ENCODE results near the gene VPS8.
A peak's percentile ranks its signal among the peaks of the same experiment; 100 is the strongest.
"Not testable (repeated sequence)": the region's sequence is repeated elsewhere in the genome, so short reads cannot be mapped to it uniquely, and the experiment has no call there.

Gene VPS8

DNA sequence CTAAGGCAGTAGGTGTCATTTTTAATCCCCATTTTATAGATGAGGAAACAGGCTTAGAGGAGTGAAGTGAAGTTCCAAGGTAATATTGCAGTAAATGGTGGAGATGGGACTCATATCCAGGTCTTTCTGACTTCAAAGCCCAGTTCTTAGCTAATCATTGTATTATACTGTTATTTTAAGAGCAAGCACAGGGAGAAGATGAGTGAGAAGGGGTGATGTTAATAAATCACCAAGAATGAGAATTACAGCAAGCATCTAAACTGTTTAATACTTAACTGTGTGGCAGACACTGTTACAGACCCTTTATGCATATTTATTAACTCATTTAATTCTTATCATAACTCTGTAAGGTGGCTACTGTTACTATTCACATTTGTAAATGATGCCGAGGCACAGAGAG lies 61.2 kb downstream of the VPS8 start:
- no peak for DNase-seq

DNA sequence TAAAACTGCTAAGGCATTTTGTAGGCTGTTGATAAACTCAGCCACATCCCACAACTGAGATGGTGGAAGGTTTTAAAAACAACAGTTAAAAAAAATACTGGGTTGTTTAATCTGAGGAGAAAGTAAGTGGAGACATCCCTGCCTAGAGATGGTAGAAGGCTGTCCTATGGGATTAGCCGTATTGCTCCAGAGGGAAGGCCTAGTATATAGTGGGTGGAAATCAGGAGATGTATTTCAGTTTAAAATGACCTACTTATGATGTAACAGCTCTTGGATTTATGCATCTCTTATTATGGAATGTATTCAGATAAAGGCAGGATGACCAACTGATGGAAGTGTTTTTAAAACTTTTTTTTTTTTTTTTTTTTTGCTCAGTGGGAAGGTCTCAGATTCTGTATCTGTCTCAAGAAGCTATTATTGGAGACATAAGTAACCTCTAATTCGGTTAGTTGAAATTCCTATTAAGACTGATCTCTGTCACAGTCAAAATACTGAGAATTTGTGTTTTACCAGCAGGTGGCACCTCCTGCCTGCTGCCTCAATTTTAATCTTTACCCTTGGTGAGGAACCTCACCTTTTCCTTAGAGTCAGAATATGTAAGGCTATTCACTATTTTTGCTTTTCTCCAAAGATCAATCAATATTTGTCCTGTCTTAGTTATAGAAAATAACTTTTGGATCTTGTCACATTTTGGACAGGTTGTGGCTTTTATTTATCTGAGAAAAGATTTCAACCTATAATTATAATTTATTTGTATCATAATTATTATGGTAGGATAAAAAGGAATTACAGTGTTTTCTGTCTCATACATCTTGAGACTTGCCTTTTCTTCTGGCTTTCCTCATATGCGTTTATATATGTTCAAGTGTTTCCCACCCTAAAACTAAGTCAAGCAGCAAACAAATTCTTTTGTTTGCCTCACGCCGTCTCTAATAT lies 63.0 kb downstream of the VPS8 start:
- peak; percentile 67 for DNase-seq

DNA sequence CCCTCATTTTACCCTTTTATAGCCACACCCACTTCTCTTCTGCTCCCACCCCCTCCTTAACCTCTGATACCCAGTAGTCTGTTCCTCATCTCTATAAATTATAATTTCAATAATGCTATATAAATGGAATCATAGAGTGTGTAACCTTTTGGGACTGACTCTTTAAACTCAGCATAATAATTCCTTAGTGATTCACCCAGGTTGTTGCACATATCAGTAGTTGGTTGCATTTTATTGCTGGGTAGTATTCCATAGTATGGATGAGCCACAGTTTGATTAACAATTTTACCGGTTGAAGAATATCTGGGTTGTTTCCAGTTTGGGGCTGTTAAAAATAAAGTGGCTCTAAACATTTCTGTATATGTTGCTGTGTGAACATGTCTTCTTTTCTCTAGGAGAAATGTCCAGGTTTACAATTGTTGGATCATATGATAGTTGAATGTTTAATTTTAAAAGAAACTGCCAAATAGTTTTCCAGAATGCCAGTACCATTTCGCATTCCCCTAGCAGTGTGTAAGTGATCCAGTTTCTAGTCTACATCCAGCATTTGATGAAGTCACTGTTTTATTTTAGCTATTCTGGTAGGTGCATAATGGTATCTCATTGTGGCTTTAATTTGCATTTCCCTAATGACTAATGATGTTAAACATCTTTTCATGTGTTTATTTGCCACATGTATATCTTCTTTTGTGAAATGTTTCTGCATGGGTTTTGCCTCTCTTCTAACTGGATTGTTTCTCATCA lies 68.5 kb downstream of the VPS8 start:
- no peak for DNase-seq

DNA sequence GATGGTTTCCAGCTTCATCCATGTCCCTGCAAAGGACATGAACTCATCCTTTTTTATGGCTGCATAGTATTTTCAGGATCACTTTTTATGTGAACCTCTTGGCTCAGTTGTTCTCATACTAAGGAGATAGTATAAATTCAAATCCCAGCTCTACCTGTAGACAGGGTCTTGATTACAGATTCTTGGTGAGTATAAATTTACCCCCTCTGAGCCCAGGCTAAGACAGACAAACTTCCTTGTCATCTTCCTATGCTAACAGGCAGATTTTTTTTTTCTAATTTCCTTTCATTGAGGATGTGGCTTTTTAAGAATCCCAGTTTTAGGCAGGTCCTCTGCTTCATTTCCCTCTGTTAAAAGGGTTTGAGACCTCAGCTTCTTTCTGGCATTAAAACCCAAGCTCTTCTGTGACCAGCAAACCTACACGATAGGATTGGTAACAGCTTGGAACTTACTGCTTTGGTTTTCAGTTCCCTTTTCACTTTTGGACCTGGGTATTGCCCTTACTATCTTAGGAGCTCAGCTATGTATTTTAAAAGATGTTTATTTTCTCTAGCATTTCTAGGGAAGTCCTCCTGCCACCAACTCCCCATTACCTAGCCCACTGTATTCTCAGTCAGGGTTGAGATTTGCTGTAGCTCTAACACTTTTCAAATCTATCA lies 72.5 kb downstream of the VPS8 start:
- DNase-seq: no peak

DNA sequence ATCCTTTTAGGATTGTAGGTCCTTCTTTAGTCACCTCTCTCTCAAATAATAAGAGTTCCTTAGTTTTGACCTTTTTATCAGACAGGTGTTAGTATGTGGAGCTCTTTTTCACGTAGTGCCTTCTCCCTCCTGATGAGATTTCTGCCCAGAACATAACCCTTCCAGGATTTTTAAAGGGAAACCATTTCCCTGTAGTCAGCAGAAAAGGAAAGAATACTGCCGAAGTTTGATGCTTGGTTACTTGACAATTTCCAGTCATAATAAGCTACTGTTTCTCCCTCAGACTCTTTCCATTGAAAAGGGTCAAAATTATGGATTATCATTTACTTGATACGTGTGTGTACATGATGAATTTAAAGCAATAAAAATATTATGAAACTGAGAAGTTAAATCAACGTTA lies 73.1 kb downstream of the VPS8 start:
- DNase-seq: no peak

DNA sequence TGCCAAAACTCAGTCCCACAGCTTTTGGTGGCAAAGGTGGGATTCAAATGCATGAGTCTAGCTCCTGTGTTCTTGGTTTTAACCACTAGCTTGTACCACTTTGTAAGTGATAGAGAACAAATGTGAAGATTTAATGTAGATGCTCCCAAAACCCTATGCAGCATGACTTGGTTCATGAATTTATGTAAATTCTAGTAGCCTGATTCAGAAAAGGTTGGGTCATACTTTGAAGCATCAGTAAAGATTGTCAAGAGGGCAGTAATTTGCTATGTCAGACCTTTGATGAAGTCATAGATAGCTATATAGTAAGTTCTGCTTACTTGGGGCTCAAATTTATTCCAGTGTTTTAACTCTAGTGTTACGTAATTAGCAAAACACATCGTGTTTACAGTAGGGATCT lies 75.6 kb downstream of the VPS8 start:
- DNase-seq: no peak

DNA sequence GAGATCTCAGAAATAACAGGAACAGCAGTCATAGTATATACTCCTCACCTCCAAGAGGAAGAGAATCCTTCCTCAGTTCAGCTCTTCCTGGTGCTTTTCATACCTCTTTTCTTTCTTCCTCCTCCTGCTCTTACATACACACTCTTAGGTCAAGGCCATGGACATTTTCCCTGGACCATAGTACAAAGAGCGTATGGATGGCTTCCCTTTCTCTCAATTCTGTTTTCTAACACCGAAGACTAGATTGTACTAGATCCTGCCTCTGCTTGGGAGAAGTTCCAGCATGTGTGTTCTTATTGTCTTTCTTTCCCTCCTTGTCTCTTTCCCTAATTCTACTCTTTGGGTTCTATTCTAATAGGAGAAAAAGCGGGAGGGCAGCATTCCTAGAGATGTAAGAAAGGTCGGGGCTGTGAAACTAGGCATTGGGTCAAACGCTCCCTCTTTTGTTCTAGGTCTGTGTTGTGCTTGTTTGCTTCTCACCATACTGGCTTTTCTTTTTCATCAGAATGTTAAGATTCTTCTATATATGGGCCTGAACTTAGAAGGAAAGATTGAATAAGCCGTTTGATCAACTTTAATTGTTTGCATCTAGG lies 77.4 kb downstream of the VPS8 start:
- no peak for DNase-seq

DNA sequence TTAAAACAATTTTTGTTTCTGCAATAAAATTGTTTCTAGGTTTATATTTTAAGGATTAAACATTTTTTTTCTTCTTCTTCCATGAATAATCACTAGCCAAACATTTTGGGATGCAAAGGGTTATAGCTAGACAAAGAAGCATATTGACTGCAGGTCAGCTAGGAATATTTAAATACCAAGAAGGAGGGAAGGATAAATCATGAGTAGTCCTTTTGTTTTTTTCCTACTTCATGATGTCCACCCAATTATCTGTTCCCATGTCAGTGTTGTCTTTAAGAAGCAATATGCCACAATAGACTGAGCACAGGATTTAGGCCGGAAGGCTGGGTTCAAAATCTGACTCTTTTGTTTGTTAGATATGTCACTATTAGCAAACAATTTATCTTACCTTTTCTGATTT lies 82.1 kb downstream of the VPS8 start:
- no peak for DNase-seq

DNA sequence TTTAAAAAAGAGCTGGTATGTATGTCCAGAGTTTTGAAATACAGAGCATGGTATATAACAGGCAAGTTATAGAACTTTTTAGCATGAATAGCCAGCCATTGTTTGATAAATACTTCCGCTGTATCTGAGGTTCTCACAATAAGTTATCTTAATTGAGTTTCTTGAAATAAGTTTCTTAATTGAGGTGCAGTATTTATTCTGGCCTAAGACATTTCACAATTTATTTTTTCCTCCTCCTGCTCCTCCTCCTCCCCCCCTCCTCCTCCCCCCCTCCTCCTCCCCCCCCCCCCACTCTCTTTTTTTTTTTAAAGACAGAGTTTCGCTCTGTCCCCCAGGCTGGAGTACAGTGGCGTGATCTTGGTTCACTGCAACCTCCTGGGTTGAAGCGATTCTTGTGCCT lies 83.4 kb downstream of the VPS8 start:
- no peak for DNase-seq

DNA sequence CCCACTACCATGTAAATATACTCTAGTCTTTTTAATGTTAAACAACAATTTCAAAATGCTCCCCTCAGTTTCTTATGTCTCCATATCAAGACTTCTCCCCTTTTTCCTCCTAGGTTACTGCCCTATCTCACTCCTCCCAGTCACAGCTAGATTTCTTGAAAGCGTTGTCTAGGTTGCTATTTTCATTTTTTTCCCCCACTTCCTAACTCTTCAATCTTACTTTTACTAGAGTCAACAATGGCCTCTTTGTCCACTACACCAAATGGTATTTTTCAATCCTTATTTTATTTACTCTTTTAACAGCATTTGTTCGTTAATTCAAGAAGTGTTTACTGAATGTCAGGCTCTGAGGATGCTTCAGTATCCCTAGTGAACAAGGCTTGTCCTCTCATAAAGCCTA lies 84.4 kb downstream of the VPS8 start:
- DNase-seq: no peak

DNA sequence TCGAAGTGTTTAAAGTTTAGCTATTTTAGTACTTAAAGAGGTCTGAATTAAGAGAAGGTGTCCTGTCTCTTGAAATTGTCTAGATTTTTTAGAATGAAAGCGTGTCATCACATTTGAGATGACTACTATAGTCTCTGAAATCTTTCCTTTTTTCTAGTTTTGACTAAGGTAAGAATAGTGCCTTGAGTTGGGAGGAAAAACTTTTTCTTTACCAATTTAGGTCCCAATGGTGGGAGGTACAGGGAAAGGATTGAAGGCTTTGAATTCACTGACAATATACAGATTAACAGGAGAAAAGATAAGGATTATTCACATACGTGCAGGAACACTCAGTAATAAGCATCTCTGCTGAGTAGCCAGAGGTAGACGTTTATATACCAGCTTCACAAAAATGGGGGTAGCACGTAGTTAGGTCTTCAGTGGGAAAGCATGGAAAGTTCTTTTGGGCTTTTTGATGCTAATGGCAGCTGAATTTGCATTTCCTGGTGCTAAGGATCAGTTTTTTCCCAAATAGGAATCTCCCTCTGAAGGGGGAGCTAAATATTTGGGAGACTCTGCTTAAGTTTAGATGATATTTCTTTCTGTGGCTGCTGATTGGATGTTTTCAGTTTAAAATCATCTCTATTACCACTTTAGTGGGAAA lies 88.1 kb downstream of the VPS8 start:
- DNase-seq: no peak

DNA sequence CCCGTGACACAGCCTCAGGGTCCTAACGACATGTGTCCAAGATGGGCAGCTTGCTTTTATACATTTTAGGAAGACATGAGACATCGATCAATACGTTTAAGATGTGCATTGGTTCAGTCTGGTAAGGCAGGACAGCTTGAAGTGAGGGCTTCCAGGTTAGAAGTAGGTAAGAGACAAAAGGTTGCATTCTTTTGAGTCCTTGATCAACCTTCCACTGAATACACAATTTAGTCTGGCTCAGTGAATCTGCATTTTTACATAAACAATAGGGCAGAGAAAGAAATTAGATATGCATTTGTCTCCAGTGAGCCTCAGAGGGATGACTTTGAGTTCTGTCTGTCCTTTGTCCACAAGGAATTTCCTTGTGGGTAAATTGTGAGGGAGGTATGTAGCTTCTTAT lies 95.1 kb downstream of the VPS8 start:
- DNase-seq: not testable (repeated sequence)

DNA sequence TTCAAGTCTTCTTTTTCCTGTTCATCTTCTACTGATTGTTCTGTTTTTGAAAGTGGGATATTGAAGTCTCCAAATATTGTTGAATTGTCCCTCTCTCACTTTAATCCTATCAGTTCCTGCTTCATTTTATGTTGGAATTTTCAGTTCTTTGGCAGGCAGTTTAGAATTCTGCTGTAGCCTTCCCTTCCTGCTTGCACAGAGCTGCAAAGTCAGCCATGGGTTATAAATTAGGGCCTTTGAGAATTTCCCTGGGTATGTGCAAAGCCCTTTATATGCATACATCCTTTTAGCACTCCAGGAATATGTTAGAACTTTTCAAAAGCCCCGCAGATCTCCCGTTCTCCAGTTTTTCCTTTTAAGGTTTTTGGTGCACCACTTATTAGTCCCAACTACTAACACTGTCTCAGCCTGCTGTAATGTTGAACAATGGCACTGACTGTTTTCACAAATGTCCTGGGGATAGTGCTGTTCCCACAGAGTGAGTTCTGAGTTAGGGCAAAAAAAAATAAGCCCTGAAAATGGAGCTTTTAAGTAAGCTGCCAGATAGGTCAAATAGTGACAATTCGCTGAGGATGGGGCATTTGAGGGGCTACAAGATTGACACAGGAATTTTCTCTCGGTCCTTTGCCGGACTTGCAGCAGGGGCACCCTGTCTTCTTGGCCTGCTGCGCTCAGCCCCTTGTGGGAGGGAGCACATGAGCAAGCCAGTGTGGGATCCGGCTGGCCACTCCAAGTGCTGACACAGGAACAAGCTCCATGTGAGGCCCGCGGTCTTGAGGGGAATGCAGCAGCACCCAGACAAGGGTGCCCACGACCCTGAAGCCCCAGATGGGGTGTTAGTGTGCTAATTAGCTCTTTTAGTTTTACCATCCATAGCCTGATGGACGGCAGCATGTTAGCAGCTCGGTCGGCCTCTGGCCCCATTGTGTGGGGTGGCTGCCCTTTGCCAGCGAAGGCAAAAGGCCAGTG lies 96.0 kb downstream of the VPS8 start:
- DNase-seq: peak; percentile 18

DNA sequence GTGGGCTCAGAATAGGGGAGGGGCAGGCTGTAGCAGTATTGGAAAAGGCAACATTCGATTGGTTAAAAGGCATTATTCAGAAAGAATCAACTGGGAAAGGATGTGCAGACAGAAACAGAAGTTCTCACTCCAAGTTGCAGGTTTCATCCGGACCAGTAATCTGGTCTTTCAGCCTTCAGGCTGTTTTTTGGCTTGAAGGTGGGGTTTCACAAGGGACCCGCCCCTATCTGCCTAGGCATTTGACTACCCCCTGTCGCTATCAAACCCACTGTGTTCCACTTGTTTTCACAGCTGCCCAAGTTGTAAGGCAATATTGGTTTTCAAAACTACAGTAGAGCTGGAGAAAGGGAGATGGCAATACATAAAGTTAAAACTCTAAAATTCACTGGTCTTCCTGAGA lies 96.9 kb downstream of the VPS8 start:
- DNase-seq: no peak

DNA sequence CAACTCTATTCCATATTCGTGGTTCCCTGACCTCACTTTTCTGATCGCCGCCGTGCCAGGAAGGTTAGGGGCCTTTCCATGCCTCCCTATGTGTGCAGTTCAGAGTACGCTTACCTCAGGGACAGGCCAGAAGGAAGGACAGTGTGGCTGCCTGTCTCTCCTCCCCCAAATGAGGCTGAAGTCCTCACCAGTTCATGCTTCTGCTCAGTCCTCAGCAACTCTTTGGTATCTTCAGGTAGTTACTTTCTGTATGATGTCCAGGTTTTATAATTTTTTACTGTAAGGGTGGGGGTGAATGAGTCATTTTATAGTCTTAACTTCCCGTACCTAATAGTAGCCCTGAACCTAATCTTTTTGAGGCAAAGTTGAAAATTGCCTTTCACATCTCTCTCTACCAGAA lies 98.7 kb downstream of the VPS8 start:
- DNase-seq: no peak

DNA sequence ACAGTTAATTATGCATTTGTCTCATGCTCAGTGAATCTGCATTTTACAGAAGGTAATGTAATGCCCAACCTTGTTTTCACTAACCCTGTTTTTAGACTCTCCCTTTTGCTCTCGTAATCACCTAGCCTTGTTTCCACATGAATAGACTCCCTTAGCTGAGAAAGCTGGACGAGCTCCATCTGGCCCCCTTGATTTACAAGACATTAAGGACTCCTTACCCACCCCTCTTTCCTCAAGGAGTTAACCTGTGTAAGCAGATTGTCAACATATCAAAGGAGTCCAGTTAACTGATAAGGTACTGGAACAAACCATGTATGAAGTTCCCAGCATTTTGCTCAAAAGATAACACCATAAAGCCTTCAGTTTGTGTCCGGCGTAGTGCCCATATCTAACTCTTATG lies 99.6 kb downstream of the VPS8 start:
- DNase-seq: peak; percentile 20

DNA sequence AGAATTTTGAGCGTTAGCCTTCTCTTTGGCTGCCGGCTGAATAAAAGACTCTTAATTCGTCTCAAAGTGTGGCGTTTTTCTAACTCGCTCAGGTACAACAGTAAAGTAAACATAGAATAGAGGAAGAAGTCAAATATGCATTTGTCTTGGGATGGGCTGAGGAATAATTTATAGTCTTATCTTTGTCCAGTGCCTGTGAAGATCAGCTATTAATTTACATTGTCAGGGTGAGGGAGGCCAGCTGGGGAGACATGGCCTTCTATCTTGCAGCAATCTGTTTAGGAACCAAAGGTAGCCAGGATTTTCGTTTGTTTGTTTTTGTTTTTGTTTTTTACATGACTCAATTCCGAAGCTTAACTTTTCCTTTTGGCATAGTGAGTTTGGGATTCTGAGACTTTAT lies 100.2 kb downstream of the VPS8 start:
- no peak for DNase-seq

DNA sequence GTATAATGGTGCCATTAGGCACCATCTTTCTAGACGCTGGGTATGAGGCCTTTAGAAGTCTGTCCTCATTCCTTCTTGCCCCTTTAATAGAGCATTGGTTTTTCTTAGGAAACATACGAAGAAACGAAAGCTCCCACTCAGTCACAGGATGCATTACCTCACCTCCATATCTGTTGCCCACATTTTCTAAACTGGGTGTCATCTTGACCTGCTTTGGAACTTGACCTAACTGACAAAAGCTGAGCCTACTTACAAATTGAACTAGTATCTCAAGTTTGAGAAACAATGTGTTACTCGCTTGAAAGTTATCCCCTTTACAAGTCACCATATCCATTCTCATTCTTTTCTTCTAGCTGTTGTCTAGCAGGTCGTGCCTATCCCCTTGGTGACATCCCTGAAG lies 102.7 kb downstream of the VPS8 start:
- no peak for DNase-seq

DNA sequence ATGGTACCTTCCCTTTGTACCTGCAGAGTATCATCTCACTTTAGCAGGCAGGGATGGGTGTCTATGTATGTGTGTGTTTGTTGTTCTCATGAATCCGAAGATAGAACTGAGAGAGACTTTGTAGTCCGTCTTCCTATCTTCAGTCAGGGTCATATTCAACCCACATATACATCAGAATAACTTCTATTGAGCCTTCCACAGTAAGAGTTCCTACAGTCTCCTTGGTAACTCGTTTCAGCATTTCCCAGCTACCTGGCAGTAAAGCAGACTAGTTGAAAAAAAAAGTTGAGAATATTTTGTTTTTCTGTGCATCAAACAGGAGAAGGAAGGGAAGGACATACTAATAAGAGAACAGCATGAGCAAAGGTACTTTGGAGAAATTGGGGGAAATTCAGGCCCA lies 106.8 kb downstream of the VPS8 start:
- DNase-seq: no peak

DNA sequence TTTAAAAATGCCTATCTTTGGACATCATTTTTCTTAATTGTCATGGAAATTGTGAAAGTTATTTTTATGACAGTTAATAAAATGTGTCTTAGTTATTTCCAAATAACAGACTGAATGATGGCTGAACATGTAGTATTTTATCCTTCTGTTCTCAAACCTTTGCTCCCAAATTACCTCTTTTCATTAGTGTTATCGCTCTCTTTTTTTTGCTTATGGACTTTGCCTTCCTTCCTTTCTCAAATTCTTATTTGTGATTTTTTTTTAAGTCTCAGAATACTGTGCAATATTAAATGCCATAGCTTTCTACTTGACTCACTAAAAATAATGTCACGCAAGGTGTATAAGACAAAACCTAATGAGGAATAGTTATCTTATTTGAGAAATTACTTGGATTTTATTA lies 107.7 kb downstream of the VPS8 start:
- no peak for DNase-seq

DNA sequence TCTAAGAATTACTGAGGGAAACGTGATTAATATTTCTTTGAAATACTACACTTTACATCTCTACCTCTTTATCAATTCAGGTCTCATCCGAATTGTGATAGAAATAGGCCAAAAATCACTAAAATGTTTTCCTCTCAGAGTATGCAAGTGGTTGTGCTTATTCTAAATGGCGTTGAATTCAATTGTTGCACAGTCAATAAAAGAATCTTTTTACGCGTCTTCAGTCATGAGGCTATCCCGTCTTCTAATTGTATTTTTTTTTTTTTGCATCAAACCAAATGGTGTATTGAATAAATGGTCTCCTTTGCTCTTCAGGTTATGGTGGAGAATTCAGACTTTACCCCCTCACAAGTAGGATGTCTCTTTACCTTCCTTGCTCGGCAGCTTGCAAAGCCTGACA lies 112.6 kb downstream of the VPS8 start:
- no peak for DNase-seq

All from eye (tissue), 1 donor.